ENCODE results near the gene EHBP1. TPM values are rescaled to one million over a fixed set of nuclear protein-coding genes. Genes with fewer than 3 reads are reported as not detected.

Gene EHBP1
- total and polyA plus RNA-seq, 2 experiments from 2014 or later, result 27.2 to 47.9 TPM

DNA sequence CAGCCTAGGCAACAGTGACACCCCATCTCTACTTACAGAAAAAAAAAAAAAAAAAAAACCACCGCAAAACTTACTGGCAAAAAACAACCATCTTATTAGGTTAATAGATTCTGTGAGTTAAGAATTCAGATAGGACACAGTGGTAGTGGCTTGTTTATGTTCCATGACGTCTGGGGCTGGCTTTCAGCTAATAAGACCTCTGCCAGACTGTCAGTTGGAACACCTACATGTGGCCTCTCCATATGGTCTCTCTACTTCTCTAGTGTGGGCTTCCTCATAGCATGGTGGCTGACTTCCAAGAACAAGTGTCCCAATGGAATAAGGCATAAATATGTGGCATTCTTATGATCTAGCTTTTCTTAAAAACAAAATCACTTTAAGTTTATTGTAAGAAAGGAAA is 251.1 kb downstream of the EHBP1 start:
- H3K4me2 ChIP-seq, result no peak overlapping the region
- H3K4me3 Mint-ChIP-seq, result no peak overlapping the region
- H3K4me1 ChIP-seq (ENCODE audit: insufficient read depth), result no peaks in the 10 kb centered on the region
- no peaks in the 10 kb centered on the region for H3K27me3 ChIP-seq (ENCODE audit: insufficient read depth)
- TF ChIP-seq ZNF331 (CRISPR knock-in tag; IDR thresholded peaks at IDR 0.05; ENCODE audit: low read depth), result no peak
- TF ChIP-seq, protein P1, sequence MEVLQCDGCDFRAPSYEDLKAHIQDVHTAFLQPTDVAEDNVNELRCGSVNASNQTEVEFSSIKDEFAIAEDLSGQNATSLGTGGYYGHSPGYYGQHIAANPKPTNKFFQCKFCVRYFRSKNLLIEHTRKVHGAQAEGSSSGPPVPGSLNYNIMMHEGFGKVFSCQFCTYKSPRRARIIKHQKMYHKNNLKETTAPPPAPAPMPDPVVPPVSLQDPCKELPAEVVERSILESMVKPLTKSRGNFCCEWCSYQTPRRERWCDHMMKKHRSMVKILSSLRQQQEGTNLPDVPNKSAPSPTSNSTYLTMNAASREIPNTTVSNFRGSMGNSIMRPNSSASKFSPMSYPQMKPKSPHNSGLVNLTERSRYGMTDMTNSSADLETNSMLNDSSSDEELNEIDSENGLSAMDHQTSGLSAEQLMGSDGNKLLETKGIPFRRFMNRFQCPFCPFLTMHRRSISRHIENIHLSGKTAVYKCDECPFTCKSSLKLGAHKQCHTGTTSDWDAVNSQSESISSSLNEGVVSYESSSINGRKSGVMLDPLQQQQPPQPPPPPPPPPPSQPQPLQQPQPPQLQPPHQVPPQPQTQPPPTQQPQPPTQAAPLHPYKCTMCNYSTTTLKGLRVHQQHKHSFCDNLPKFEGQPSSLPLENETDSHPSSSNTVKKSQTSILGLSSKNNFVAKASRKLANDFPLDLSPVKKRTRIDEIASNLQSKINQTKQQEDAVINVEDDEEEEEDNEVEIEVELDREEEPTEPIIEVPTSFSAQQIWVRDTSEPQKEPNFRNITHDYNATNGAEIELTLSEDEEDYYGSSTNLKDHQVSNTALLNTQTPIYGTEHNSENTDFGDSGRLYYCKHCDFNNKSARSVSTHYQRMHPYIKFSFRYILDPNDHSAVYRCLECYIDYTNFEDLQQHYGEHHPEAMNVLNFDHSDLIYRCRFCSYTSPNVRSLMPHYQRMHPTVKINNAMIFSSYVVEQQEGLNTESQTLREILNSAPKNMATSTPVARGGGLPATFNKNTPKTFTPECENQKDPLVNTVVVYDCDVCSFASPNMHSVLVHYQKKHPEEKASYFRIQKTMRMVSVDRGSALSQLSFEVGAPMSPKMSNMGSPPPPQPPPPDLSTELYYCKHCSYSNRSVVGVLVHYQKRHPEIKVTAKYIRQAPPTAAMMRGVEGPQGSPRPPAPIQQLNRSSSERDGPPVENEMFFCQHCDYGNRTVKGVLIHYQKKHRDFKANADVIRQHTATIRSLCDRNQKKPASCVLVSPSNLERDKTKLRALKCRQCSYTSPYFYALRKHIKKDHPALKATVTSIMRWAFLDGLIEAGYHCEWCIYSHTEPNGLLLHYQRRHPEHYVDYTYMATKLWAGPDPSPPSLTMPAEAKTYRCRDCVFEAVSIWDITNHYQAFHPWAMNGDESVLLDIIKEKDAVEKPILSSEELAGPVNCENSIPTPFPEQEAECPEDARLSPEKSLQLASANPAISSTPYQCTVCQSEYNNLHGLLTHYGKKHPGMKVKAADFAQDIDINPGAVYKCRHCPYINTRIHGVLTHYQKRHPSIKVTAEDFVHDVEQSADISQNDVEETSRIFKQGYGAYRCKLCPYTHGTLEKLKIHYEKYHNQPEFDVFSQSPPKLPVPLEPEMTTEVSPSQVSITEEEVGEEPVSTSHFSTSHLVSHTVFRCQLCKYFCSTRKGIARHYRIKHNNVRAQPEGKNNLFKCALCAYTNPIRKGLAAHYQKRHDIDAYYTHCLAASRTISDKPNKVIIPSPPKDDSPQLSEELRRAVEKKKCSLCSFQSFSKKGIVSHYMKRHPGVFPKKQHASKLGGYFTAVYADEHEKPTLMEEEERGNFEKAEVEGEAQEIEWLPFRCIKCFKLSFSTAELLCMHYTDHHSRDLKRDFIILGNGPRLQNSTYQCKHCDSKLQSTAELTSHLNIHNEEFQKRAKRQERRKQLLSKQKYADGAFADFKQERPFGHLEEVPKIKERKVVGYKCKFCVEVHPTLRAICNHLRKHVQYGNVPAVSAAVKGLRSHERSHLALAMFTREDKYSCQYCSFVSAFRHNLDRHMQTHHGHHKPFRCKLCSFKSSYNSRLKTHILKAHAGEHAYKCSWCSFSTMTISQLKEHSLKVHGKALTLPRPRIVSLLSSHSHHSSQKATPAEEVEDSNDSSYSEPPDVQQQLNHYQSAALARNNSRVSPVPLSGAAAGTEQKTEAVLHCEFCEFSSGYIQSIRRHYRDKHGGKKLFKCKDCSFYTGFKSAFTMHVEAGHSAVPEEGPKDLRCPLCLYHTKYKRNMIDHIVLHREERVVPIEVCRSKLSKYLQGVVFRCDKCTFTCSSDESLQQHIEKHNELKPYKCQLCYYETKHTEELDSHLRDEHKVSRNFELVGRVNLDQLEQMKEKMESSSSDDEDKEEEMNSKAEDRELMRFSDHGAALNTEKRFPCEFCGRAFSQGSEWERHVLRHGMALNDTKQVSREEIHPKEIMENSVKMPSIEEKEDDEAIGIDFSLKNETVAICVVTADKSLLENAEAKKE (CRISPR knock-in tag; IDR thresholded peaks at IDR 0.05), result no peak
- no peak for TF ChIP-seq CREB1 (CRISPR knock-in tag; IDR thresholded peaks at IDR 0.05; ENCODE audit: low read depth)
- no peak for TF ChIP-seq ETS1 (IDR thresholded peaks at IDR 0.05)
- no peak for TF ChIP-seq STAT1 (IDR thresholded peaks at IDR 0.05; ENCODE audit: unreplicated experiment)
- no peak overlapping the region for H2AFZ ChIP-seq
- no peaks in the 10 kb centered on the region for H3K79me2 ChIP-seq (replicated peaks; ENCODE audit: insufficient read depth)
- H4K20me1 ChIP-seq (replicated peaks; ENCODE audit: insufficient read depth), result no peaks in the 10 kb centered on the region
- no peaks in the 10 kb centered on the region for H3K36me3 ChIP-seq (ENCODE audit: insufficient read depth)
- ATAC-seq (no peak), DNase-seq (ENCODE audit: low spot score) (no peak)
- no peak overlapping the region for H3K27ac ChIP-seq (ENCODE audit: low read depth)
- peaks cover 3% of the 10 kb centered on the region; the same call in 1 of the 3 replicates for H3K36me3 Mint-ChIP-seq (ENCODE audit: low read depth)
- no peaks in the 10 kb centered on the region for H3K9me3 Mint-ChIP-seq
- no peaks in the 10 kb centered on the region for H3K9me2 ChIP-seq (ENCODE audit: insufficient read depth)
- no peak overlapping the region for H3K4me3 ChIP-seq
- H3F3A ChIP-seq (replicated peaks; ENCODE audit: low read depth), result no peaks in the 10 kb centered on the region
- peaks cover 1% of the 10 kb centered on the region for H3K27me3 Mint-ChIP-seq (ENCODE audit: insufficient read depth, low read depth, poor library complexity)
- H3K27ac Mint-ChIP-seq, result no peak overlapping the region
- H3K4me1 Mint-ChIP-seq, result no peaks in the 10 kb centered on the region

GRCh38 chr2:62958206-62958605 is 252.7 kb downstream of the EHBP1 start:
- H3K36me3 ChIP-seq (ENCODE audit: insufficient read depth), result no peaks in the 10 kb centered on the region

More at GRCh38 chr2:62958206-62958605, 252.7 kb downstream of the EHBP1 start:
- DNase-seq (ENCODE audit: low spot score) (no peak), ATAC-seq (no peak)
- H3K4me3 Mint-ChIP-seq, result no peak overlapping the region
- H3K36me3 Mint-ChIP-seq (ENCODE audit: low read depth), result peaks cover 3% of the 10 kb centered on the region; the same call in 1 of the 3 replicates
- no peaks in the 10 kb centered on the region for H4K20me1 ChIP-seq (replicated peaks; ENCODE audit: insufficient read depth)
- no peaks in the 10 kb centered on the region for H3K4me1 ChIP-seq (ENCODE audit: insufficient read depth)
- no peak overlapping the region for H3K4me2 ChIP-seq
- H3F3A ChIP-seq (replicated peaks; ENCODE audit: low read depth), result no peaks in the 10 kb centered on the region
- H3K4me3 ChIP-seq, result no peak overlapping the region
- no peak overlapping the region for H2AFZ ChIP-seq
- peaks cover 5% of the 10 kb centered on the region; the same call in 1 of the 3 replicates for H3K4me1 Mint-ChIP-seq
- H3K9me2 ChIP-seq (ENCODE audit: insufficient read depth), result no peaks in the 10 kb centered on the region
- H3K27me3 Mint-ChIP-seq (ENCODE audit: insufficient read depth, low read depth, poor library complexity), result peaks cover 1% of the 10 kb centered on the region
- H3K27ac Mint-ChIP-seq, result no peak overlapping the region
- no peaks in the 10 kb centered on the region for H3K79me2 ChIP-seq (replicated peaks; ENCODE audit: insufficient read depth)
- no peaks in the 10 kb centered on the region for H3K9me3 Mint-ChIP-seq
- H3K27me3 ChIP-seq (ENCODE audit: insufficient read depth), result no peaks in the 10 kb centered on the region
- no peak for TF ChIP-seq POLR2AphosphoS5 (IDR thresholded peaks at IDR 0.05; ENCODE audit: low read depth)
- no peak overlapping the region for H3K27ac ChIP-seq (ENCODE audit: low read depth)

Measured in GM23338 (cell line).